Mucosa of gallbladder (tissue), 1 donor: ENCODE results near the gene NVL. TPM values are rescaled to one million over a fixed set of nuclear protein-coding genes. Genes with fewer than 3 reads are reported as not detected.
"Not testable (repeated sequence)": the region's sequence is repeated elsewhere in the genome, so short reads cannot be mapped to it uniquely, and the experiment has no call there.

Experiments
- DNase-seq: peaks from one replicate; pipeline ENCODE4 v3.0.0-alpha.2; 2020; ENCODE audit warnings: low spot score
- total RNA-seq: library from RNA; stranded (reverse); gene quantifications from one replicate; pipeline ENCODE4 v1.2.1, GENCODE V29; 2021
- donor health status: DM: no; HTN: no; CAD: no.

The NVL gene
- total RNA-seq, 1 donor from 2014 or later: 17.6 TPM

DNA sequence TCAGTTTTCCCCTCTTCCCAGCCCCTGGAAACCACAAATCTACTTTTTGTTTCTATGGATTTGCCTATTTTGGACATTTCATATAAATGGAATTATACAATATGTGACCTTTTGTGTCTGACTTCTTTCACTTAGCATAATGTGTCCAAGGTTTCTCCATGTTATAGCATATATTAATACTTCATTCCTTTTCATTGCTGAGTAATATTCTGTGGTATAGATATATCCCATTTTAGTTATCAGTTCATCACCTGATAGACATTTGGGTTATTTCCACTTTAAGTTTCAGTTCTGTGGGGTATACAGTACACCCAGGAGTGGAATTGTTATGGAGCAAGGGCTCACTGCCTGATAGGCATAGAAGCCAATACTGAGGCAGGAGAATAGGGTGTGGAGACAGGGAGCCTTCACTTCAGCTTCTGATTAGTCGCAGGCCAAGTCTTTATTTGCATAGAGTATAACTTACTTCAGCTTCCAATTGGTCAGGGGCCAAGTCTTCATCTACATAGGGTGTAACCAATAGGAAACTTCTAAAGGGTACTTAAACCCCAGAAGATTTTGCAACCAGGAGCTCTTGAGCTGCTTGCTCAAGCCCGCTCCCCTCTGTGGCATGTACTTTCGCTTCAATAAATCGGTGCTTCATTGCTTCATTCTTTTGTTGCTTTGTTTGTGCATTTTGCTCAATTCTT, 8.3 kb upstream of the NVL start:
- no peak for DNase-seq

DNA sequence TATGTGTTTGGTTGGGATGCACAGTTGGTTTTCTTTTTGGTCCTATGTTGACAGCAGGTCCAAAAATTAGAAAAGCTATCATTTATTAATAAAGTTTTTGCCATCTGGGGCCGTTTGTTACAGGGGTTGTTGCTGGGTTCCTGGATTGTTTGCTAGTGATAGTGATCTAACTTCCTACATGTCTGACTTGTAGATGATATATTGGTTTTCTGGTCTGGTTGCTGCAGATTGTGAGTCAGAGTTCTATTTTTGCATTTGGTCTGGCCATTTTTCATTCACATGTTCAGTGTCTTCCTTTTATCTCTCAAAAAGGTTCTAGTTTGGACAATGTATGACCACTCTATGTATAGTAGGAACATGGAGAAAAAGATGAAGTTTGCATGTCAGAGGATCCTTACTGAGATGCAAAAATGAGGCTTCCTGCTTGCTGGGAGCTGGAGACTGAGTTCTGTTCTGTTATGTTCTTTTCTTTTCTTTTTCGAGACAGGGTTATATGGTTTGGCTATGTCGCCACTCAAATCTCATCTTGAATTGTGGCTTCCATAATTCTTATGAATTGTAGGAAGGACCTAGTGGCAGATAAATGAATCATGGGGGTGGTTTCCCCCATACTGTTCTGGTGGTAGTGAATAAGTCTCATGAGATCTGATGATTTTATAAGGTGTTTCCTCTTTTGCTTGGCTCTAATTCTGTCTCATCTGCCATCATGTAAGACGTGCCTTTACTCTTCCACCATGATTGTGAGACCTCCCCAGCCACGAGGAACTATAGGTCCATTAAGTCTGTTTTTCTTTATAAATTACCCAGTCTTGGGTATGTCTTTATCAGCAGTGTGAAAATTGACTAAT, 4.2 kb upstream of the NVL start:
- DNase-seq: no peak

DNA sequence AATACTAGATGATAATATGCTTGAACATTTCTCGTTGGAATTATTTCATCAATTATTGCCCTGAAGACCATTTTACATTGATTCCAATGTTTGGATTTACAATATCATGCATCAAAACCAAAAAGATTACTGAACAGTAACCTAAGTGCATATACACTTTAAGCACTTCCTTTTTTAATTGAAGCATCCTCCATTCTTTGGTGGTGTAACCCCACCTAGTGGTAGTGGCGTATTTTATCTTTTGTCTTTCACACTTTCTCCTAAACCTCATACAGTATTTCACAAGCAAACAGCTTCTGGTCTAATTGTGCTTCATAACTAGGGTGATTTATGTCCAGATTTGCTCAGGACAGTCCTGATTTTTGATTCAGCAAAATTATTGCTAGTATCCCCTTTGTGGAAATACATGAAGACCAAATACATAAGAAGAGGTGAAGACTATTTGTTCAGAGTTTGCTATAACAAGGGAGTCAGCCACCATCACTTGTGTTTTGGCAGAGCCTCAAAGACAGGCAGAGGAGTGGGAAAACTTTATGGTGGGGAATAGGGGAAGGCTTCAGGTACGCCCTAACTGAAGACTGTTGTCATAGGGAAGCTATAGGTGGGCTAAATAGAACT, 3.4 kb upstream of the NVL start:
- no peak for DNase-seq

DNA sequence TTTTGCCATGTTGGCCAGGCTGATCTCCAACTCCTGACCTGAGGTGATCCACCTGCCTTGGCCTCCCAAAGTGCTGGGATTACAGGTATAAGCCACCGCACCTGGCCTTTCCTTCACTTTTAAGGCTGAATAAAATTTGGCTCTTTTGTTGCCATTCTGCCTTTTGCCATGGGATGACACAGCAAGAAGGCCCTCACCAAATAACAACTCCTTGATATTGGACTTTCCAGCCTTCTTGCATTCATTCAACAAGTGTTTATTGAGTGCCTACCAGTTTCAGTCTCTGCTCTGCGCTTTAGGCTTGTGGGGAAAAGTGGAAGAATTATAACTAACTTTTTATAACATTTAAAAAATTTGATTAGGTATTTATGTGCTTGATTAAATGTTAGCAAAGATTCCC, 1.9 kb upstream of the NVL start:
- no peak for DNase-seq

DNA sequence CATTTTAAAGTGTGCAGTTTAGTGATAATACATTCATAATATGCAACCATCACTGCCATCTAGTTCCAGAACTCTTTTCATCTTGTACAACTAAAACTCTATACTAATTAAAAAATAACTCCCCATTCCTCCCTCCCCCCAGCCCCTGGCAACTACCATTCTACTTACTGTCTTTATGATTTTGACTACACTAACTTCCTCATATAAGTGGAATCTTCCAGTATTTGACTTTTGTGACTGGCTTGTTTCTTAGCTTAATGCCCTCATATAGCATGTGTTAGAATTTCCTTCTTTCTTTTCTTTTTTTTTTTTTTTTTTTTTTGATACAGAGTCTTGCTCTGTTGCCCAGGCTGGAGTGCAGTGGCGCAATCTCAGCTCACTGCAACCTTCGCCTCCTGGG, 1.4 kb upstream of the NVL start:
- DNase-seq: no peak

DNA sequence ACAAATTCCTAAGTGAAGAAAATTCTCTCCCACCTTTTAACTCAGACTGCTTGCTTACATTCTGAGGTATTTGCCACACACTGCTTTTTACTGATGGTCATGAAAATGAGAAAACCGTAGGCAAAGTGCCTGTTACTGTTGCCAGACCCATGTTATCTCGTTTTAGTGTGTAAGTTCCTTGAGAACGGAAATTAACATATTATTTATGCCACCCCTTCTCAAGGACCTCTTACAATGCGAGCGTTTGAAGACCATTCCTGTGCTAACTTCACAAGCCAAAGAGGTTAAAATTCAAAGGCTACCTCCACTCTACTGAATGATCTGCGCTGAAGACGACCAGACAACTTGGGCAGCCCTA, 509 bp downstream of the NVL start:
- no peak for DNase-seq

DNA sequence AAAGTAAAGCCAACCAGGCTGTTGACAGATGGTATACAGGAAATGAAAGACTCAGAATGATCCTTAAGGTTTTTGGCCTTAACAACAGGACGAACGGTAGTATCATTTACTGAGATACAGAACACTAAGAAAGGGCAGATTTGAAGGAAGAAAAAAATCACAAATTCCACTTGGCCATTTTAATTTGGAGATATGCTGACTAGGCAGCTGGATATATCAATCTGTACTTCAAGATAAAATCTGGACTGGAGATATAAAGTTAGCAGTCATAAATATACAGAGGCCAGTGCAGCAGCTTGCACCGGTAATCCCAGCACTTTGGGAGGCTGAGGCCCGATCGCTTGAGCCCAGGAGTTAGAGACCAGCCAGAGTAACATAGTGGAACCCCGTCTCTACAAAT, 1.3 kb downstream of the NVL start:
- DNase-seq: no peak

DNA sequence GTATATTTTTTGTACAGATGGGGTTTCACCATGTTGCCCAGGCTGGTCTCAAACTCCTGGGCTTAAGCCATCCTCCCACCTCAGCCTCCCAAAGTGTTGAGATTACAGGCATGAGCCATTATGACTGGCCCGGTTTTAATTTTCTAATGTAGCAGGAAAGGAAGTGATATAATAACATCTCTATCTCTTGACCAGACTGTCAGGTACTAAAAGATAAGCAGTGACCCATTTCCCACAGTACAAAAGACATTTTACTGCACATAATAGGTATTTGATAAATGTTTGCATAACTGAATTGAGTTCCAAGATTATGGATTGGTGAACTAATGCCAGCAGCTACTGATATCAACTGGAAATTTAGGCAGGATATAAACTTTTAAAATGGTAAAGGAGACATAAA, 4.0 kb downstream of the NVL start:
- no peak for DNase-seq

DNA sequence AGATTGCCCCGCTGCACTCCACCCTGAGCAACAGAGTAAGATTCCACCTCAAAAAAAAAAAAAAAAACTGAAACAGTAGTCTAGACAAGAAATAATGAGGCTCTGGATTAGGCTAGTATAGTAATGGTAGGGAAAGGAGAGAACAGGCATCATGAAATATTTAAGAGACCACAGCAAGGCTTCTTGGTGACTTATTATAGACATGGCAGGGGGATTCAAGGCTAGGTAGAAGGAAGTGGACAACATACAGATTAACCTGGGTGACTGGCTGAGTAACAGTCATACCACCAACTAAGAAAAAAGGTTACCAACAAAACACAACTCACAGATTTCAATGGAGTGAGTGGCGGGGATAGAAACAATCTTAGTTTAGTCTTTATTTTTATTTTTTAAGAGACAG, 8.3 kb downstream of the NVL start:
- DNase-seq: no peak

DNA sequence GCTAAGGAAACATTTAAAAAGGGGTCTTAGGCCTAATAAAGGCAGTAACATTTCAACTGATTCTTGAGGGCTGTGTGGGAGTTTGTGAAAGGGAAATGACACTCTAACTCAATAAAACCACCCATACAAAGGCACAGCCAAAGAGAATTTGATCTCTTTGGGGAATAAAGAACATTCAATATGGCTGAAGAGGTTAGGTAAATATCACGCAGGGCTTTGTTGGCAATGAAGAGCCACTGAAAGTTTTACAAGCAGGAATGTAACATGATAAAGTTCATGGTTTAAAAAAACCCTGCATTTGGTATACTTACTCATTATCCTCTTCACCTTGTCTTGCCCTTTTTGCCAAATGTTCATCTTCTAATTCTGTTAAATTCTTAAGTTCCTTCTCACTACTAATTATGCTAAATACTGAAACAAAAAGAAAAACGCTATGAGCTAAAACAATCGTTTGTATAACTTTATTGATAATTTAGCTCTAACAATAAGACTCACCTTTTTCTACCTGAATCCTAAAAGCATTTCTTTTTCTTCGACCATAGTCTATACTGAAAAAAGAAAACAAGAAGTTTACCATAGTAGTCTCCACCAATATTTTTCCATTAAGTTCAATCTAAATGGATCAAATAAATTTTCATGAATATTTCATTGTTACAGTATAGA, 12.5 kb downstream of the NVL start:
- DNase-seq: no peak

DNA sequence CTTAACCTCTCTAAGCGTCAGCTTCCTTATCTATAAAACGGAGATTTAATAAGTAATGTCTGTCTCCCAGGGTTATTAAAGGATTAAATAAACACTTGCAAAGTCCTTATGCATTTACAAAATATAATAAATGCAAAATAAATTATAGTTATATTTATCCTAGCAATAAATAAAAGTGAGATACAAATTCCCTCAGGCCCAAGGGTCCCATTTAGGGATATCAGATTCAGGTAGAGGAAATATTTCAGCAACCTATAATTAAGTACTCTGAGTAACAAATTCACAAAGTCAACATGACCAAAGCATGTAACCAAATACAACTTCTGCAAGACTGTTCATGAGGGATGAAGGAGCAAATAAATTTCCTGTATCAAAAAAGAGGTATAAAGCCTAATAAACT, 17.9 kb downstream of the NVL start:
- DNase-seq: no peak

DNA sequence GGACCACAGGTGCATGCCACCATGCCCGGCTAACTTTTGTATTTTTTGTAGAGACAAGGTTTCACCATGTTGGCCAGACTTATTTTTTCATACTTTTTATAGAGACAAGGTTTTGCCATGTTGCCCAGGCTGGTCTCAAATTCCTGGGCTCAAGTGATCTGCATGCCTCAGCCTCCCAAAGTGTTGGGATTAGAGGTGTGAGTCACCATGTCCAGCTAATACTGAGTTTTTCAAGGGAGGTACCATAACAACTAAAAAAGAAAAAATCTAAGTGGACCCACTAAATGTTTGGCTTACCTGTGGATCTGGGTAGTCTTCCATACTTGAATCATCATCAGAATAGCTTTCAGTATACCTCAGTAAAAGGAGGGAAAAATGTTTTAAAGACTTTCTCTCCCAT, 18.5 kb downstream of the NVL start:
- DNase-seq: not testable (repeated sequence)

DNA sequence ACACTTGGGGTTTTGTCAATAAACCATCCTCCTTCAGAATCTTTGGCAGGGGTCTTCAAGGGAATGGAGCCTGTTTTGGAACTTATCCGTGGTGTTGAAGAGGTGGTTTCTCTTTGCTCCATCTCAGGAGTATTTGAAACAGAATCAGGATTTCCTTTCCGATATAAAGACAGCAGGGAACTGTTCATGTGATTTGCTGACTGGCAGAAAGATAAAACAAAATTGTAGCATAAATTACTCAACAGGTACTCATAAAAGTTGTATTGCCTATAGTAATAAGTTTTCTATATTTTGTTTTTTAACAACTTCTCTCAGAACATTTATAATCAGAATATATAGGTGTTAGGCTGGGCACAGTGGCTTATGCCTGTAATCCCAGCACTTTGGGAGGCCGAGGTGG, 21.9 kb downstream of the NVL start:
- DNase-seq: no peak

DNA sequence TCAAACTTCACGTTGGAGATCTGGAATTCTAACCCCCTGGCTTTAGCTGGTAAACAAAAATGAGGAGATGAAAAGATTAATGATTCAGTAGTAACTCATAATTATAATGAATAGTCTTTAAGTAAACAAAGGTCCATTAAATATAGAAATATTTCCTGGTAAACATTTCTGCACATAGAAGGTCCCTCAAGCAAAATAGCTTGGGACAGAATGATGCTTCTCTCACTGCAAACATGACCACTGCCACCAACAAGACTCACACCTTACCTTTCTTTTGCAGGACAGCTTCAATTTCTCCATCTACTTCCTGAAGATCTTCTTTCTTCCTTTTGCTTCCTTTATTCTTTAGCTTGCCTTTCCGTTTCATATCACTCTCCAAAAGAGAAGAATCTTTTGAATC, 25.2 kb downstream of the NVL start:
- DNase-seq: no peak

DNA sequence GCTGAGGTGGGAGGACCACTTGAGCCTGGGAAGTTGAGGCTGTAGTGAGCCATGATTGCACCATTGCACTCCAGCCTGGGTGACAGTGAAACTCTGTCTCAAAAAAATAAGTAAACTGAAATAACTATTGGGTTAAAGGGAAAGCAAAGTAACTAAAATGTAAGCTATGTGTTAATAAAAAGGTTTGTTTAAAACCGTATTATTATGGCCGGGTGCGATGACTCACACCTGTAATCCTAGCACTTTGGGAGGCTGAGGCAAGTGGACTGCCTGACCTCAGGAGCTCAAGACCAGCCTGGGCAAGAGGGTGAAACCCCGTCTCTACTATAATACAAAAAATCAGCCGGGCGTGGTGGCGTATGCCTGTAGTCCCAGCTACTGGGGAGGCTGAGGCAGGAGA, 27.0 kb downstream of the NVL start:
- DNase-seq: no peak

DNA sequence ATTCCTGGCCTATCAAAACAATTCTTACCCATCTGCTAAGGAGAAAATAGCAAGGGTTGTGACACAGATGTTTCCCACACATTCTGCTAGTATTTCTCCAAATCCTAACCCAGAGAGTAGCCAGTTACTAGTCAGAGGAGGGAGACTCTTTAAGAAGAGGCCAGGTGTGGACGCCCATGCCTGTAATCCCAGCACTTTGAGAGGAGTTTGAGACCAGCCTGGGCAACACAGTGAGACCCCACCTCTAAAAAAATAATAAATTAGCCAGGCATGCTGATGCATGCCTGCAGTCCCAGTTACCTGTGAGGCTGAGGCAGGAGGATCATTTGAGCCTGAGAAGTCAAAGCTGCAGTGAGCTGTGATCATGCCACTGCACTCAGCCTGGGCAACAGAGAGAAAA, 28.6 kb downstream of the NVL start:
- no peak for DNase-seq

DNA sequence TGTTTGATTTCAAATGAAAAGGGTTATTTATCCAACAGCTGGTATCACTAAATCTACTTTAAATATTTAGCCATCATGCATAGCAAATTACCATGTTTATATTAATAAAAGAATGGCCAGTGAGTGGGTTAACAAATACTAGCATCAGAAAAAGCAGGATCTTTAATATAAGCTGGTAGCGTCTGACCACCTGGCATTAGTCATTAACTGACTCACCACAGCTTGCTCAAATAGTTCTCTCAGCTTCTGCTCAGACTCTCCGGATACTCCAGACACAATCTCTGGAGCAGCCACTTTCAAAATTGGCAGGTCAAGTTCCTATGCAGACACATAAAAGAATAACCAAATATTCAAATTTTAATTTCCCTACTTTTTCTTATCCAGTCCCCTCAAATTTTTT, 29.6 kb downstream of the NVL start:
- no peak for DNase-seq

DNA sequence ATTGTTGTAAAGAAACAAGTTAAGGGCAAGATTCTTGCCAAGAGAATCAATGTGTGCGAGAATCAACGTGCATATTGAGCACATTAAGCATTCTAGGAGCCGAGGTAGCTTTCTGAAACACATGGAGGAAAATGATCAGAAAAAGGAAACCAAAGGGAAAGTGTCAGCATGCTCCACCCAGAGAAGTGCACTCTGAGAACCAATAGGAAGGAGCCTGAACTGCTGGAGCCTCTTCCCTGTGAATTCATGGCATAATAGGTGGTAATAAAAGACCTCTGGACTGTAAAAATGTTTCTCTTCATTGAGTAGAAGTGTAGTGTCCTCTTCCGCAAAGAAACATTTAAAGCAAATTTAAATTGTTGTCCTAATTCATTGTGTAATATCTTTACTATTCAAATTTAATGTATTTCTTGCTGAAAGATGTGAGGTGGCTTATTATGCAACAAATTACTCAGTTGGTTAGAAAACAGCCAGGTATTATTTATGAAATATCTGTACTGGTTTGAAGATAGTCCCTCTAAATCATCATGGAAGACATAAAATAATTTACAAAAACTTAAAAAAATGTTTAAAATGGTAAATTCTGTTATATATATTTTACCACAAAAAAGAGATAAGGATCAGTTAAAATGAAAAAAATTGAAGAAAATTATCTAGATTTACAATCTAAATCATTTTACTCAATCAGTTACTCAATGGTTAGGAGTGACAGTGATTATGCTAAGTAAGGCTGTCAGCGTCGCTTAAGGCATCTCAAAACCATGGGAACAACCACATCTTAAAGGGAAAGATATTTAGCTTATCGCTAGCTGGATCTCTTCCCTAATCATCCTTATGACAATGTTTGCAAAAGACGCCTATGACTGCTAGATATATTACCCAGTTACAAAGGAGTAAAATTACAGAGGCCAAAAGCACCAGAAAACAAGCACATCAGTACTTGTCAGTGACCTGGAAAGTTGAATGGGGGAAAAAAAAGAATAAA, 31.3 kb downstream of the NVL start:
- no peak for DNase-seq

DNA sequence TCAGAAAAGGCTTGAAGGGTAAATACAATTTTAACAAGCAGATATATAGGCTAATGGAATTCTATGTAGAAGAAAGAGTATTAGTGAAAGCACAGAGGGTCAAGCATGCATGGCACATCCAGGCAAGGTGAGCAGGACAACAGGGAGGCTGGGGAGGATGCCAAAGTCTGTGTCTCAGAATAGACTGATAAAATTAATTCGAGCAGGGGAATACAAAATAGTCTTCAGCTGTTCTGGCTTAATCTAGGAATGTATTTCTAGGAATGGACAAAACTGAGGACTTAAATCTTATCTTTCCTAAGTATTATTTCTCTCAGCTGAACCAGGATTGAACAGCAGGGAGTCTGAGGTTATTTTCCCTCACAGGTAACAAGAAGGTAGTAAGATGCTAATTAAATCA, 35.2 kb downstream of the NVL start:
- DNase-seq: no peak

DNA sequence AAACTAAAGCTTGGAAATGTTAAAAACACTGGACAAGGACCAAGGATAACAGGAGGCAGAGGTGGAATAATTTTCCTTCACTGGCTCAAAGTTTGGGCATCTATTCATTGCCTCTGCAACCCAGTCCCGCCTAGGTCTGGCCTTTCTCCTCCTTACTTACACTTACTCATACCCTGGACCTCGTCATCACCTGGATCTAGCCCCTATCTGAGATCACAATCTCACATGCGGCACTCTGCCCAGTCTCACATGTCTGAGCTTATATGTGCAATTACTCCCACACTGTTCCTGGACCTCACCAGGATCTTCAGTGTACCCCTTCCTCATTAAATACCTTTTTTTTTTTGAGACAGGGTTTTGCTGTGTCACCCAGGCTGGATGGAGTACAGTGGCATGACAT, 37.6 kb downstream of the NVL start:
- no peak for DNase-seq

DNA sequence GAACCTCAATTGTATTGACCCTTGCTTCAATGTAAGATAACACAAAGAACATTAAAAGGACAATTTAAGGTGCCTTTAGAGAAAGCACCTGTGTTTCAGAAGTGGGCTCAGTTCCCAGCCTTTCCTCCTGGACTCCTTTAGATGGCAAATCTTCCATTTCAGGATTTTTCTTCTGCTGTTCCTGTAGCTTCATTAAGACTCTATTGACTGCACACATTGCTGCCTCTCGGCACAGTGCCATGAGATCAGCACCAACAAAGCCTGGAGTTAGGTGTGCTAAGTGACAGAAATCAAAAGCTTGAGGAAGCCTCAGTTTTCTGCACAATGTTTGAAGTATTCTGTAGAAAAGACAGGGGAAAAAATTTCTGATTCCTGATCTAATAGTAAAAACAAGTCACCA, 40.6 kb downstream of the NVL start:
- no peak for DNase-seq
